TTC549 (cell line): ENCODE data around the gene TET1.
"Not testable (repeated sequence)": the region's sequence is repeated elsewhere in the genome, so short reads cannot be mapped to it uniquely, and the experiment has no call there.

Source experiments
- FAIRE-seq: peaks from 2 replicates; lab custom pipeline; 2012; peaks lifted over from hg19 to GRCh38; lab: Jason Lieb, UNC

Gene TET1

DNA sequence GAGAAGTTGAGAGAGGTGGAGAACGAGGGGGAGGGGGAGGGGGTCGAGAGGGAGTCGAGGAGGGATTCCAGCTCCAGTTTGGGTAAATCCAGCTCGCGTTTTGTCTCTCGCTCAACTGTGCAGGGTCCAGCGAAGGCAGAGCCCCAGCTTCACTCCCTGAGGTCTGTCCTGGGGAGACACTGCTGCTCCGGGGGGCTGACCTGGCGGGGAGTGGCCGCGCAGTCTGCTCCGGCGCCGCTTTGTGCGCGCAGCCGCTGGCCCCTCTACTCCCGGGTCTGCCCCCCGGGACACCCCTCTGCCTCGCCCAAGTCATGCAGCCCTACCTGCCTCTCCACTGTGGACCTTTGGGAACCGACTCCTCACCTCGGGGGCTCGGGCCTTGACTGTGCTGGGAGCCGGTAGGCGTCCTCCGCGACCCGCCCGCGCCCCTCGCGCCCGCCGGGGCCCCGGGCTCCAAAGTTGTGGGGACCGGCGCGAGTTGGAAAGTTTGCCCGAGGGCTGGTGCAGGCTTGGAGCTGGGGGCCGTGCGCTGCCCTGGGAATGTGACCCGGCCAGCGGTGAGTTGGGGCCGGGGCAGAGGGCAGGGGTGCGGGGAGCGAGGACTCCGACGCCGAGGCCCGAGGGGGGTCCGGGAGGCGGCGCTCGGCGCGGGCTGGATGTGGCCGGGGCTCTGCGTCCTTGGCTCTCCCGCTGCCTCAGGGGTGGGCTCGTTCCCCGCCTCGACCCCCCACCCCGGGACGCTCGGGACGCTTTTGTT lies at the start of gene TET1:
Gene TET1 (plus strand): TSS at position 152 of the 757 bp plus-strand sequence. CDS start 12,002 bp downstream, outside the sequence.
- FAIRE-seq, result no peak

DNA sequence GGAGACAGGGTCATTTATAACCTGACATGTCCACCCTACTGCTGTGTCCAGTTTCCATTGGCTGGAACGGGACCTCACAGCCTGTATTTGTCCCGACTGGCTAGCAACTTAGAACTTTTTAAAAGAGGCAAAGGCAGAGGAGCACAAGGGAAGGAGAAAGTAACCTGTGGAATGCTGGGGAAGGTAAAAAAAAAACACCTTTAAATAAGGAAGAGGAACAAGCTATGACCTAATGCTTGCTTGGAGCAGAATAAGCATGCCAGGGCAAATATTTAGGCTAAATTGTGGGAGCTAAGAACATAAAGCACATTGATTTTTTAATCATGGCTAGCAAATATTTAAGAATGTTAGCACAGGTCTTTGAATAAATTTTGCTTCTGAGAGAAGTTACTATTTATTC lies 43.9 kb upstream of the TET1 start:
- not testable (repeated sequence) for FAIRE-seq

DNA sequence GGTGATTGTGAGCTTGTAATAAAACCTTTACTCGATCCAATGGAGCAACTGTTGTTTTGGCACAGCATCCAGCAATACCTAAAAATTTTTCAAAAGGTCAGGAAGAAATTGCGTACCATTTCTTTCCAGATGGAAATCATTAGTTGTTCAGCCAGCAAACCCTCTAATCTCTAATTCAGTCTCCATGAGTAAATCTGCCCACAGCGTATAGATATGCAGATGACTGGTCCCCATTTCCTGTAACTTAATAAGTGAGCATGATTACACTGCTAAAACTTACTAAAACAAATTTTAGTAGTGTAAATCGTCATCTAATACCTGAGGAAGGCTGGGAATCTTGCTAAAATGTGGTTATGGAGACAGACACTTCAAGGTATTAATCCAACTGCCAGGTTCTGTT lies 43.4 kb upstream of the TET1 start:
- FAIRE-seq, result no peak

DNA sequence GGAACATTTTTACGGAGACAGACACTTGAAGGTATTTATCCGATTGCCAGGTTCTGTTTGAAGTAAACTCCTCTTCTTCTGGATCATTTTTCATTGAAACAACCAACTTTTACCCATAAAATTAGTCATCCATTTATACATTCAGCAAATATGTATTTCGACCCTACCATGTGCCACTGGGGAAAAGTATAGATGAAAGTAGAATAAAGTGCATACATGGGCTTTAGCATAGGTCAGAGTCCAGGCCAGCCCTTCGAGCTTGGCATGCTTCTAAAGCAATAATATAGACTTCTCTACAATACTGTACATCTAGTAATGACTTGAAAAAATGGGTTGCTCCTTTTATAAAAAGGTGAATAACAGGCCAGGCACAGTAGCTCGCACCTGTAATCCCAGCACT lies 42.9 kb upstream of the TET1 start:
- FAIRE-seq, result no peak

DNA sequence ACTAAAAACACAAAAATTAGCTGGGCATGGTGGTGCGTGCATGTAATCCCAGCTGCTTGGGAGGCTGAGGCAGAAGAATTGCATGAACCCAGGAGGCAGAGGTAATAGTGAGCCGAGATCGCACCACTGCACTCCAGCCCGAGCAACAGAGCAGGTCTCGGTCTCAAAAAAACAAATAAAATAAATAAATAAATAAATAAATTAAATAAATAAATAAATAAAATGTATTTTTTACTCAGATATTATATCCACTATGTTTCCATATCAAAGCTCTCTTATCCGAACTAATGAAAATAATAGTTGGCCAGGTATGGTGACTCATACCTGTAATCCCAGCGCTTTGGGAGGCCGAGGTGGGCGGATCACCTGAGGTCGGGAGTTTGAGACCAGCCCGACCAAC lies 41.5 kb upstream of the TET1 start:
- FAIRE-seq, result not testable (repeated sequence)

DNA sequence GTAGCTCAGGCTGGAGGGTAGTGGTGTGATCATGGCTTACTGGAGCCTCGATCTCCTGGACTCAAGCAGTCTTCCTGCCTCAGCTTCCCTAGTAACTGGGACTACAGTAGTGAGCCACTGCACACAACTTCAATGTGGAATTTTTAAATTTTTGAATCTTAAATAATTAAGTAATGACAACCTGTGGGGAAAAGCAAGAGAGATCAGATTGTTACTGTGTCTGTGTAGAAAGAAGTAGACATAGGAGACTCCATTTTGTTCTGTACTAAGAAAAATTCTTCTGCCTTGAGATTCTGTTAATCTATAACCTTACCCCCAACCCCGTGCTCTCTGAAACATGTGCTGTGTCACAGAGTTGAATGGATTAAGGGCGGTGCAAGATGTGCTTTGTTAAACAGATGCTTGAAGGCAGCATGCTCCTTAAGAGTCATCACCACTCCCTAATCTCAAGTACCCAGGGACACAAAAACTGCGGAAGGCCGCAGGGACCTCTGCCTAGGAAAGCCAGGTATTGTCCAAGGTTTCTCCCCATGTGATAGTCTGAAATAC lies 34.6 kb upstream of the TET1 start:
- not testable (repeated sequence) for FAIRE-seq

DNA sequence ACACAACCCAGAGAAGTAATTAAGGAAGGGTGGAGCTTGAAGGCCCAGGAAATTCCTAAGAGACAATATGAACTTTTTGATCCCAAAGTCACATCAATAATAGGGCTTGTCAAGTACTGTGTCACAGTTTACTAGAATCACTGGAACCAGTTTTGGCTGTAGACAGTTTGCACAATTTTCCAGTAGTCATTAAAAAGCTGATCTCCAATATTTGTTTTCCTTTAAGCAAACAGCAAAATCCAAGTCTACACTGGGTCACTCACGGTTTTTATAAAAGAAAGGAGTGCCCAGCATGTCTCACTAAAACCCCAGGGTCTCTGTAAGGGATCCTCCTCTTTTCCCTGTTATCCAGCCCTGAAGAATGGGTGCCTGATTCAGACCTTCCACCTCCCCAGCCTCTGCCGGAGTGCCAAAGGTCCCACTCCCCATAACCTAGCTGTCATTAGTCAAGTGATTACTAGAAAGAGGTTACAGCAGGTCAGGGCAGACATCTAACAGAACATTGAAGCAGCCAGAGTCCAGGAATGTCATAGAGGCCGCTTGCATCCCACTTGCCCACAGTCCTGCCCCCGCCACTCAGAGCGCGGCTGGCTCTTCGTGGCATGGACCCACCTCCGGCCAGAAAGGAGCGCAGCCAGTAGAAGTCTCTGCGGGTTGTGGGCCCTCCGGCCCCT lies 33.4 kb upstream of the TET1 start:
- no peak for FAIRE-seq

DNA sequence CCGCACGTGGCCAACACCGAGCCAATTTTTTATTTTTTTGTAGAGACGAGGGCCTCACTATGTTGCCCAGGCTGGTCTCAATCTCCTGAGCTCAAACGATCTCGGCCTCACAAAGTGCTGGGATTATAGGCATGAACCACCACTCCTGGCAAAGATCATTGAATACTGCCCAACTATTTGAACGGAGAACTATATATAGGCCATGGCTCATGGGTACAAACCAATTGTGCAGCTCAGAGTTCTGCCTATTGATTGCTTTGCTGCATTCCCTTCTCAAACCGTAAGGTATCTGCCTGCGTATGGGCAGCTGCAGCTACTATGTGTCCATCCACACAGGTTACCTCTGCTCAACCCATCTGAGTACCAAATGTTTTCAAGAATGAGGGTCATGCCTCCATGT lies 23.2 kb upstream of the TET1 start:
- no peak for FAIRE-seq

DNA sequence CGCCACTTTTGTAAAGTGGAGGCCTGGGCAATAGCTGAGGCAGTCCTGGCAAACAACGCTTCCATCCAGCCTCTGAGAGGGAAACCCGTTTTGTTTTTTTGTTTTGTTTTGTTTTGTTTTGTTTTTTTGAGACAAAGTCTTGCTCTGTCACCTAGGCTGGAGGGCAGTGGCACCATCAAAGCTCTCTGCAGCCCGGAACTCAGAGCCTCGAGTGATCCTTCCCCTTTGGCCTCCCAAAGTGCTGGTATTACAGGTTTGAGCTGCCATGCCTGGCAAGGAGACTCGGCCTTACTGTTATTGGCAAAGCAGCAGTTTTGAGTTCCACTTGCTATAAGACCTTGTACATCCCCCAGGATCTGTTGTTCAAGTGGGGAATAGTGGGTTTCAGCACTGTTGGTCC lies 22.3 kb upstream of the TET1 start:
- FAIRE-seq, result no peak

DNA sequence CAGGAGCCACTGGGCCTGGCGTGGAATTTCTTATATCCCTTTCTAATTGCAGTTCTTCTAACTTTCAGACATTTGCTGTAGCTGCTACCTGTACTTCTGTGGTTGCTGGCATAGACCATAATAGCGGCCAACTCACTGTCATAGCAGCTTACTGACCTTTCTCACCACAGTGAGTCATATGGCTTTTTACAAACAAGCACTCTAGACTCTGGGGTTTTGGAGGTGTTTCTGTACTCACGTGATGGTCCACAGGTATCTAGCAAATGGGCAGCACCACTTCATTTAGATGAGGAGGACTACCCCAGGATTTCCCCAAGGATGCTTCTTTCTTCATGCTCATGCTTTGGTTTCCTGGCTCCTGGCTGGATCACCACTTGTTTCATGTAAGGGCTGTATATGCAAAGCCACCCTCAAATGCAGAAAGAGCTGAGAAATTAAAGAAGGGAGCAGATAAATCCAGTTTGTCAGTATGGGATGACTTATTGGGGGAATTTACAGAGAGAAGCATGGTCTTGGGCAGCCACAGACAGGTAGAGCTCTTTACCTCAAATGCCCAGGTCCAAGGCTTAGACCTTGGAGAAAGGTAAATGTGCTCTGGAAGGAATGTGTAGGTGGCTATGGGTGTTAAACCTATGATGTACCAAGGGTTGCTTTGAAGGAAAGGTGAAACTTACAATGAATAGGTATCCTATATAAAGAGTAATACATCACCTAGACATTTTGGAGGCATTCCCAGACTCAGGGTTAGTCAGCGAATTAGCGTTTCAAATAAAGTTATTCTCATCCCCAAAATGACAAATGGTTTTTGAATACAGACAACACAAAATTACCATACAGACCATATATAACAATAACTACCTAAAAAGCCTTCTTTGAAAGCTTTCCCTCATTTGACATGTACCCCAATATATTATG lies 16.9 kb upstream of the TET1 start:
- FAIRE-seq, result no peak

DNA sequence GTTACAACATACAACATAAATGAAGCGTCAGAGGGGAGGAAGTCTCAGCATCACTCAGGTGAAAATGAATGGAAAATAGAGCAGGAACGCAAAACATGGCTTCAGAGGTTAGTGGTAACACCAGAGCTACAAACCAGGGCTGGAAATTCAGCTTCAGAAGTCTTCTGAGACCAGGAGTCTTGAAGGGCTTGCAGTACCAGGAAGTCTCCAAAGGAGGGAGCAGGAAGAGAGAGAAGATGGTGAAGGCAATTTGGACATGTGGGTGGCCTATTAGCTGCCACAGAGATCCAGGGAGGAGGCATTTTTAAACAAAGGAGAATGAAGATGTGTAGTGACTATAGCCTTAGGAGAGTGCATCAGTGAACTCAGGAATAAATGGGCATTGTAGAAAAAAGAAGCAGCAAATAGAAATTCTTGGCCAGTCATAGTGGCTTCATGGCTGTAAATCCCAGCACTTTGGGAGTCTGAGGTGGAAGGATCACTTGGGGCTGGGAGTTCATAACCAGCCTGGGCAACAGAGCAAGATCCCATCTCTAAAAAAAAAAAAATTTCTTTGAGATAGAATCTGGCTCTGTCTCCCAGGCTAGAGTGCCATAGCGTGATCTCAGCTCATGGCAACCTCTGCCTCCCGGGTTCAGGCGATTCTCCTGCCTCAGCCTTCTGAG lies 9.3 kb upstream of the TET1 start:
- FAIRE-seq, result peak; percentile 89

DNA sequence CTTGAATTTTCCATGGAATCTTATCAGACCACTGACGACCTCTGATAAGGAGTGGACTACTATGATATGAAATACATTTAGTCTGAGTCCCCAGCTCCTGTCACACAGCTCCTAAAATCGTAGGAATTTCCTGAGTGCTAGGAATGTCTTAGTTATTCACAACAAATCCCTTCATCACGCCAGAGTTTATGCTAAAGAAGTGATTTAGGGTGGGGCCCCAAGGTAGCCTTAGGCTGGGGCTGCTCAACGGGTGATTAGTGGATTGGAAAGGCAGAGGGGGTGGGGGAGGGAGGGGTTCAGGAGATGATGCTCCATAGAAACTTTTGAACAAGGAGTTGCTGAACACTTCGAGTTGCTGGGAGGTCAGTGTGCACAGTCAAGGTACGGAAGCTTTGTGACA lies 7.0 kb upstream of the TET1 start:
- FAIRE-seq, result no peak

DNA sequence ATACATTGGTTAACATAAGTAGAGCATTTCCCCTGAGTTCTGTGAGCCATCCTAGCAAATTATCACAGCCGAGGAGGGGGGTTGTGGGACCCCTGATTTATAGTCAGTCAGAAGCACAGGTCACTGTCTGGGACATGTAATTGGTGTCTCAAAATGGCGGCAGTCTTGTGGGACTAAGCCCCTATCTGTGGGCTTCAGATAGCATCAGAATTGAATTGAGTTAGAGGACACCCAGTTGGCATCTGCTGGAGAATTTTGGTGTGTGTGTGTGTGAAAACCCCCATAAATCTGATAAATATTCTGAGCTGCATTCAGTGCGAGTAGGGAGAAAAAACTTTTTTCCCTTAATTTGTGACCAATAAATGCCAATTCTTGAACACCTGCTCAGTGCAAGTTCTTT lies 6.5 kb upstream of the TET1 start:
- no peak for FAIRE-seq

DNA sequence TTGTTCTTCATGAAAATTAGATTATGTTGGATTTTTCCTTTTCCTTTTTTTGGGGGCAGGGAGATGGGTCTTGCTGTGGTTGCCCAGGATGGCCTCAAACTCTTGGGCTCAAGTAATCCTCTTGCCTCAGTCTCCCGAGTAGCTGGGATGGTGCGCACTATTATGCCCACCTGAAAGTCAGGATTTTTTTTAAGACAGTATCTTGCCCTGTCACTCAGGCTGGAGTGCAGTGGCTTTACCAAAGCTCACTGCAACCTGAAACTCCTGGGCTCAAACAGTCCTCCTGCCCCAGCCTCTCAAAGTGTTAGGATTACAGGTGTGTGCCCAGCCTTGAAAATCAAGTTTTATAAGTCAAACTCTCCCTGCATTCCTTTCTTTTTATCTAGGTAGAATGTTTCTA lies 1.7 kb upstream of the TET1 start:
- no peak for FAIRE-seq

DNA sequence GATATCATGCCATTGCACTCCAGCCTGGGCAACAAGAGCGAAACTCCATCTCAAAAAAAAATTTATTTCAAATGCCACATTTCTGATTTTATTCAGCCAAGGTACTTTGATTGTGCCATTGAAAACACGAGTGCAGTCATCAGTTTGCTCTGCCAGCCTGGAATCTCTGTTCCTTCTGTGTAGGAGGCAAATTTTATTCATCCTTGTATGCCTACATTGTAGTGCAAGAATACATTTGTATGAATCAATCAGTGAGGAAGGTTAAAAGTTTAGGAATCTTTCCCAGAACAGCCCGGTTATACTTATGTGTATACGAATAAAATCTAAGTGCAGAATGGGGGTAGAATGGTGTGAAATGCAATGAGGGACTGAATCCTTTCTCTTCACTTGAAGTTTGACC lies 886 bp upstream of the TET1 start:
- no peak for FAIRE-seq

DNA sequence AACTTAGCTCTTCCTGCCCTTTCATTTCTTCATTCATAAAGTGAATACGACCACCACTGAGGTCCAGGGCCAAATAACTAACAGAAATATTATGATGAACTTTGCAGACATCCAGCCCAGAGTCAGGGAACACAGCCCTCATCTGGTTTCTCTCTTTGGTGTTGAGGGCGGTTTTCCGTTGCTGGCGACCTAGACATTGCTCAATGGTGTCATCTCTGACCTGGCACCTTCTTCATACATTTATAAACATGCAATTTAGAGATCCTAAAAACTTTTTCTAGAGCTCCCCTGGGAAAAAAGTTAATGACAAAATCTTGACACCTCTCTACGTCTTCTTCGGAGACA lies 324 bp upstream of the TET1 start:
- no peak for FAIRE-seq

DNA sequence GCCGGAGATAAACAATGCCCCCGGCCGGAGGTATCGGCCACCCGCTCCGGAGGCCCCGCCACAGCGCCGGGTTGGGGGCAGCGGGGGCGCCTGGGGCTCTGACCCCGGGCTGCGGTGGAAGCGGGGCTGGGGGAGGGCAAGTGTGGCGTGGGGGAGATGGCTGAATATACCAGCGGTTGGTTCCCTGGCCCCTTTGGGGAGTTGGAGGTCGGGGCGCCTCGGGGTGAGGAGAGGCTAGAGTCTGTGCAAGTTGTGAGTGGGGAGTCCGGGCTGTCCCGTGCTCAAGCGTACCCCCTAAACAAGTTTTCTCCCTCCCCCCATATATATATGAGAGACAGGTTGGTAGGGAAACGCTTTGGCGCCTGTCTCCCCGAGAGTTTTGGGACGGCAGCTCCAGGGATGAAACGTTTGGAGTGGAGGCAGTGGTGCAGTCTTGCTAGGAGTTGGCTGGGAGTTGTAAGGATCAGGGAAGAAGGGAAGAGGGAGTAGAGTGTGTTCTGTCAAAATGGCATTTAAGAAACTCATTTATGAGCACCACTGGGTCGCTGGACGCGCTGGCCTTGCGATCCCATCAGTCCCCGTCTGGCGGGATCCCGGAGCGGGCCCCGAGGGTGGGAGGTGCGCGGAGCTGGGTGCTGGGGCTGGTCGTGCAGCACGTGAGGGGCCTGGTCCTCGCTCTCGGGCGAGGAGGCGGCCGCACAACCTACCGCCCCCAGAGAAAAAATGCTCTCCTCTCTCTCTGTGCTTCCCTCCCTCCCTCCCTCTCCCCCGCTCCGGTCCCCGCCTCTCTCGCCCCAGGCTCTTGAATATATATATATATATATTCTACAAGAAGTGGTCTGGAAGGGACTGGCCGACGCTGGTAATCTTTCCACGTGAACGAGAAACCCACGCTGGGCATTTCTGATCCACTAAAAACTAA lies 1.1 kb downstream of the TET1 start:
- no peak for FAIRE-seq

DNA sequence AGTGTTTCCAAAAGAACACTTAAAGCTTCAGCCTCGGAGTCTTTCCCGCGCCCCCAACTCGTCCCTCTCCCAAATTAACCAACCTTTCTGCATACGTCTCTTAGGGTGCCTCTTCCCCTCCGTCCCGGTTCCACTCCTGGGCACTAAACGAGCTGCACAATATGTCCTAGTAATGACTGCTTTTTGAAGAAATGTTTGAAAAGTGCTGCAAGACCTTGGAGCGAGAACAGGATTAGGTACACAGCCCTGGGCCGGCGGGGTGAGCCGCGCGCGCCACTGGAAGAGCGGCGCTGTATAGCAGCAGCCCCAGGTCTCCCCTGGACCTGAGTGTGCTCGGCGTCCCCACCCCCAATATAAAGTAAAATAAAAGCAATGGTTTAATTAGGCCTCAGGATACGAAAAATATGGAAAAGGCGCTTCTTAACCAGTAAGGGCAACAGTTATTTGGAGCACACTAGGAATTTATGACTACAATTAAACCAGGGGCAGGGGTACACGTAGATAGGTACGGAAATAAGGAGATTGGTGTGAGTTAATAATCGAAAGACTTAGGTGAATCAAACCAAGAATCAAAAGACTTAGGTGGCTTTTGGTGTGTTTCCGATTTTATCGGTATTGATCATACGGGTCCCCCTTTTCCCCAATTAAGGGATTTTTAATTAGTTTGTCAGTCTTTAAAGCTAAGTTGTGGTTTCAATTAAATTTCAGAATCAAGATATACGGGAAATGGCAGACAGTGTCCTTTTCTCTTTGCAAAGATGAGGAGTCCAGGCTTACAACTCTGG lies 1.9 kb downstream of the TET1 start:
- FAIRE-seq, result no peak

DNA sequence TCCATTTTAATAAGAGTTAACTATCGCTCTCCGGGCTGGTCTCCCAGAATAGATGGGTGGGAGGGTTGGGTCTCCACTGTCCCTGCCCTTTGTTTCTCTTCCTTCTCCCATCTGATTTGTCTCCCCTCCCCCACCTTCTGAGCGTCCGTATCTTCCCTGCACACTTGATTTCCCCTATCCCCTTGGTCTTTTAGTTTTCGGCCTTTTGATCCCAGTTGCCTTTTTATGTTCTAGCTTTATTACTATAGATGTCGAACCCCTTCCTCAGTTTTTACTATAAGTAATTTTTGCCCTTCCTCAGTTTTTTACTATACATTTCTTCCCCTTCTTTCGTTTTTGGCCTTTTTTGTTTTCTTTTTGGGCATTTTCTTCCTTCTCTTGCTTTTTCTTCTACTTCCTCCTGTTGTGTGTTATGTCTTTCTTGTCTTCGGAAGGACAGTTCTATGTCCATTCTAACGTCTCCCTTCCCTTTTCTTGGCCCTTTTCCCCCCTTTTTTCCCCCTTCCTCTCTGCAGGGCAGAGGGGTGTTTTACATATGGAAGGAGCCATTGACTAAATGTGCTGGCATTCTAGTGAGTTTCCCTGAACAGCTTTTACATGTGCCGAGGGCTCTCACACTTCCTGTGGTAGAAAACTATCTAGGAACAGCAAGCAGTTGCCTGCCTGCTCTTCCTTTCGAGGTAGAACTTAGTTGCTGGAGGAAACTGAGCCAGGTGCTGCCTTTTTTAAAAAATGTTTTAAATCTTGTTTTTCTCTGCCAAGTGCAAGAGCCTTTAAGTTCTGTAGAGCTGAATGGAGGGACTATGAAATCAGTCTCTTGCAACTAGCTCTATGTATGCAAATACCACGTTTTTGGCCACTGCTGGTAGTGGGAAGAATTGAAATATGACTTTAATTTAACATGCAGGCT lies 2.8 kb downstream of the TET1 start:
- no peak for FAIRE-seq
